PFSK-1 (cell line): ENCODE data around the gene KPNA1. TPM values are rescaled to one million over a fixed set of nuclear protein-coding genes. Genes with fewer than 3 reads are reported as not detected.
A peak's percentile ranks its signal among the peaks of the same experiment; 100 is the strongest.

Experiments
- FOXP2 ChIP-seq: optimal IDR thresholded peaks from 2 replicates; pipeline ENCODE3; 2011; ENCODE audit warnings: borderline replicate concordance, control low read depth, inconsistent platforms; ENCODE audit not compliant: insufficient read depth; ENCODE audit errors: extremely low read length, extremely low read depth
- POLR2AphosphoS5 ChIP-seq: IDR thresholded peaks from 2 replicates; pipeline ENCODE4 v1.6.1; 2012; ENCODE audit warnings: low read depth, mild to moderate bottlenecking, control low read depth, low read length, moderate library complexity
- SIN3A ChIP-seq: IDR thresholded peaks from 2 replicates; pipeline ENCODE4 v1.6.1; 2012; ENCODE audit warnings: mild to moderate bottlenecking, low read length, moderate library complexity, borderline replicate concordance; ENCODE audit not compliant: insufficient read depth
- TAF1 ChIP-seq: IDR thresholded peaks from 2 replicates; pipeline ENCODE4 v1.6.1; 2012; ENCODE audit warnings: low read length, control low read depth, borderline replicate concordance; ENCODE audit not compliant: insufficient read depth
- polyA plus RNA-seq: library from polyadenylated mRNA; unstranded; fragments of >200 nt; gene quantifications from one replicate; pipeline ENCODE4 v1.2.1, GENCODE V29; 2012; ENCODE audit warnings: low read depth, missing spikeins; ENCODE audit not compliant: insufficient read length
- TF ChIP-seq, protein P1 (sequence below), 2 experiments: IDR thresholded peaks; 2 replicates each; pipeline versions ENCODE4 v1.6.1 to v1.8.0; 2011 to 2012; ENCODE audit warnings: low read depth in 2 of 2, low read length in 2 of 2, control low read depth in 1 of 2, inconsistent platforms in 1 of 2, mild to moderate bottlenecking in 1 of 2, moderate library complexity in 1 of 2; ENCODE audit not compliant: insufficient read depth in 1 of 2

KPNA1 gene
- 22.4 TPM for polyA plus RNA-seq

DNA sequence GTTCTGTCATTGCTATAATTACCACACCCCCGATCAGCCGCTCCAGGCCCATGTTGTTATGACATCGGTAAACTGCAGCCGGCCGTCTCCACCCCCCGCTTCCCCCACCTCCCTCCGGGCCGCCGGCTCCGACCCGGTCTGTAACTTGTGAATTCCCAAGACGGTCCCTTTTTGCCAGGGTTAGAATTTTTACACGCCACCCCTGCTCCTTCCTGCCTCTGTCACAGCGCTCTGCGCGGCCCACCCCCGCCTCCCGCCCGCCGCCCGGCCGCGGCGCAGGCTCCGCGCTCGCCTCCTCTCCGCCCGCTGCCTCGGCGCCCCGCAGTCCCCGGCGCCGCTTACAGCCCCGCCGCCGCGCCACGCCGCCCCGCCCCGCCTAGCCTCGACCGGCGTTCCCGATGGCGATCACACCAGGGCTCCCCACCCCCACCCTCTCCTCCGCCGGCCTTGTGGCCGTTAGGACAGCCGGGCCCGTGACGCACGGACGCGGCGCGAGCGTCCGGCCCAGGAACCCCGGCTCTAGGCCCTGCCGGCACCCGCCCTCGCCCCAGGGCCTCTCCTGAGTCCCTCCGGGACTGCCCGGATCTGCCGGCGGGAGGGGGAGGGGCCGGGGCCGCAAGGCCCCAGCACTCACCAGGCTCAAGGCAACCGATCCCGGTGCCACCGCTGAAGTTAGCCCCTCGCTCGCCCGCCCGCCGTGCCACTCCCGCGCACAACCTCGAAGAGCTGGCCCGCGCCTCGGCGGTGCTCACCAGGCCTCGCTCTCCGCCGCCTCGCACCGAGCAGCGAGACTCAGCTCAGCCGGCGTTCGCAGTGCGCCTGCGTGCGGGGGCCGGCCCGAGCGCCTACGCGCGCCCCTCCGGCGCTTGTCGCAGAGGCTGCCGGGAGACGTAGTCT is at the start of gene KPNA1:
Gene KPNA1 (minus strand): TSS at position 817 of the 897 bp plus-strand sequence. CDS start 18,374 bp downstream, outside the sequence.
- TF ChIP-seq FOXP2 (peak; percentile 45), TAF1 (peak; percentile 50; the same call in 1 of the 2 replicates), SIN3A (no peak), POLR2AphosphoS5 (peak; percentile 70)
- TF ChIP-seq, protein P1, sequence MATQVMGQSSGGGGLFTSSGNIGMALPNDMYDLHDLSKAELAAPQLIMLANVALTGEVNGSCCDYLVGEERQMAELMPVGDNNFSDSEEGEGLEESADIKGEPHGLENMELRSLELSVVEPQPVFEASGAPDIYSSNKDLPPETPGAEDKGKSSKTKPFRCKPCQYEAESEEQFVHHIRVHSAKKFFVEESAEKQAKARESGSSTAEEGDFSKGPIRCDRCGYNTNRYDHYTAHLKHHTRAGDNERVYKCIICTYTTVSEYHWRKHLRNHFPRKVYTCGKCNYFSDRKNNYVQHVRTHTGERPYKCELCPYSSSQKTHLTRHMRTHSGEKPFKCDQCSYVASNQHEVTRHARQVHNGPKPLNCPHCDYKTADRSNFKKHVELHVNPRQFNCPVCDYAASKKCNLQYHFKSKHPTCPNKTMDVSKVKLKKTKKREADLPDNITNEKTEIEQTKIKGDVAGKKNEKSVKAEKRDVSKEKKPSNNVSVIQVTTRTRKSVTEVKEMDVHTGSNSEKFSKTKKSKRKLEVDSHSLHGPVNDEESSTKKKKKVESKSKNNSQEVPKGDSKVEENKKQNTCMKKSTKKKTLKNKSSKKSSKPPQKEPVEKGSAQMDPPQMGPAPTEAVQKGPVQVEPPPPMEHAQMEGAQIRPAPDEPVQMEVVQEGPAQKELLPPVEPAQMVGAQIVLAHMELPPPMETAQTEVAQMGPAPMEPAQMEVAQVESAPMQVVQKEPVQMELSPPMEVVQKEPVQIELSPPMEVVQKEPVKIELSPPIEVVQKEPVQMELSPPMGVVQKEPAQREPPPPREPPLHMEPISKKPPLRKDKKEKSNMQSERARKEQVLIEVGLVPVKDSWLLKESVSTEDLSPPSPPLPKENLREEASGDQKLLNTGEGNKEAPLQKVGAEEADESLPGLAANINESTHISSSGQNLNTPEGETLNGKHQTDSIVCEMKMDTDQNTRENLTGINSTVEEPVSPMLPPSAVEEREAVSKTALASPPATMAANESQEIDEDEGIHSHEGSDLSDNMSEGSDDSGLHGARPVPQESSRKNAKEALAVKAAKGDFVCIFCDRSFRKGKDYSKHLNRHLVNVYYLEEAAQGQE (IDR thresholded peaks at IDR 0.05; ENCODE audit: insufficient read depth in 1 of 2, low read depth in 2 of 2, low read length in 2 of 2) = no peak

DNA sequence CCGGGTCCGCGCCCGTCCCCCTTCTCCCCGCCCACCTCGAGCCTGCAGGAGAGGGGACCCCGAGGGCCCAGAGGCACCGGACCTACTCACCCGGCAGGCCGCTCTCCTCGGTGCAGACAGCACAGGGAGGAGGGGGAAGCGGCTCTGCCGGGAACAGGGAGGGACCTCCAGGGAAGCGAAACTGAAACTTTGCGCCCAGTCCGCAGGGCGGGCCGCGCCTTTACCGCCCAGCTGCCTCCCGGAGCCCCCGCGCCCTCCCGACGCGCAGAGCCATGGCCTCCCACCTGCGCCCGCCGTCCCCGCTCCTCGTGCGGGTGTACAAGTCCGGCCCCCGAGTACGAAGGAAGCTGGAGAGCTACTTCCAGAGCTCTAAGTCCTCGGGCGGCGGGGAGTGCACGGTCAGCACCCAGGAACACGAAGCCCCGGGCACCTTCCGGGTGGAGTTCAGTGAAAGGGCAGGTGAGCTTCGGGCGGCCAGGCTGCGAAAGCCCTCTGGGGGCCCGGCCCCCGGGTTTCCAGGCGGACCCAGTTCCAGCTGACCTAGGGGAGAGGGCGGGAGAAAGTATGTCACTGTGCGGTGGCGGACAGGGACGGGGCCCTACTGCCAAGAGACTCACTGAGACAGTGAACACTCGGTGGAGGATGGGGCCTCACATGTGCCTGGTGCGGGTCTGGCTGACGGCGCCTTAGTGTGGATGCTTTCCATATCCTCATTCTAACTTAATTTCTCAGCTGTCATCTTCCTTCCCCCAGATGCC is 49.6 kb upstream of the KPNA1 start, which contains the start of the genes DTX3L and PARP9:
Gene DTX3L (plus strand): TSS at position 184 of the 758 bp plus-strand sequence. CDS start 89 bp downstream, at position 273.
Gene PARP9 (minus strand): TSS at position 146 of the 758 bp plus-strand sequence. CDS start 4,680 bp downstream, outside the sequence.
- no peak for TF ChIP-seq FOXP2
- TF ChIP-seq POLR2AphosphoS5 = no peak
- TF ChIP-seq TAF1 = no peak
- TF ChIP-seq, protein P1 (IDR thresholded peaks at IDR 0.05; ENCODE audit: insufficient read depth in 1 of 2, low read depth in 2 of 2, low read length in 2 of 2) = no peak
- no peak for TF ChIP-seq SIN3A

DNA sequence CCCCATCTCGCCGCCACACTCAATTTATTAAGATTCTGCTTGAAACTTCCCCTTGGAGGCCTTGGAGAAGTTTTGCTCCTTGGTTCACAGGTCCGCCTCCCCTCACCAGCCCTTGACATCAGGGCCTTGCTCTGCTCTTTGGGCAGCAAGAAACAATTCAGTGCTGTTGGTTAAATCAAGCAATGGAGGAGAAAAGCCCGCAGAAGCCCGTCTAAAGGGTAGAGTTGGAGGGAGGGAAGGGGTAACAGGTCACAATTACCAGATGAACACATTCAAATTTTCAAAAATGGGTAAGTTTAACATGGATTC is 48.9 kb upstream of the KPNA1 start:
- TF ChIP-seq, protein P1 (IDR thresholded peaks at IDR 0.05; ENCODE audit: insufficient read depth in 1 of 2, low read depth in 2 of 2, low read length in 2 of 2) = no peak
- TF ChIP-seq SIN3A = no peak
- TF ChIP-seq FOXP2 = no peak
- no peak for TF ChIP-seq TAF1
- no peak for TF ChIP-seq POLR2AphosphoS5

DNA sequence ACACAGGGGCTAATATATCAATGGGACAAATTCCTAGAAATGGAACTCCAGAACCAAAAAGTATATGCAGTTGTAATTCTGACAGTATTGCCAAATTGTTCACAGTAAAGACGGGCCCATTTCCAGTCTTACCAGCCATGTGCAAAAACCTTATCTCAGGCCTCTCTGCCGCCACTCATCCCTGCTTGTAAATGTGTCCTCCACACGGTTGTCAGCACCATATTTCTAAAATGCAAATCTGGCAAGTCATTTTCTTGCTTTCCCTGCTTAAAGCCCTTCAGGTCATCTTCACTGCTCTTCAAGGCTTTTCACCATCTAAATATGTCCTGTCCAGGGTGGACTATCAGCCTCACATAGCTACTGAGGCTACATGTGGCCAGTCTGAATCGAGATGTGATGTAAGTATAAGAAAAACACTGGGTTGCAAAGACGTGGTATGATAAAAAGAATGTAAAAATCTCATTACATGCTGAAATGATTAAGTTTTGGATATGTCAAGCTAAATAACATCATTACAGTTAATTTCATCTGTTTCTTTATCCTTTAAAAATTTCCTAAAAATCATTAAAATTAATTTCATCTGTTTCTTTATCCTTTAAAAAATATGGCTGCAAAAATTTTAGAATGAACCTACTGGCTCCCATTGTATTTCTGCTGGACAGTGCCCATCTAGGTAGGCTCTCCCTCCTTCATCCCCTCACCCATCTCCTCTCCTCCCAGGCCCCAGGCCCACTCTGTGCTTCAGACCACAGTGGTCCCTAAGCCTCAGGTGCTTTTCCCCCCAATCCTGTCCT is 48.4 kb upstream of the KPNA1 start:
- no peak for TF ChIP-seq FOXP2
- no peak for TF ChIP-seq POLR2AphosphoS5
- TF ChIP-seq, protein P1 (IDR thresholded peaks at IDR 0.05; ENCODE audit: insufficient read depth in 1 of 2, low read depth in 2 of 2, low read length in 2 of 2) = no peak
